Stimulated activated CD4-positive, alpha-beta T cell treated with anti-CD3 and anti-CD28 coated beads, Interleukin-12 subunit alpha, Interleukin-12 subunit beta, amount 100 ng/mL, for 24 hours (primary cell): Measurements from ENCODE around the gene LGALS12.

Experiments
- DNase-seq, 2 experiments: peaks; one replicate each; pipeline ENCODE4 v3.0.0-alpha.2; 2020; ENCODE audit warnings: low read depth in 2 of 2

The LGALS12 gene

DNA sequence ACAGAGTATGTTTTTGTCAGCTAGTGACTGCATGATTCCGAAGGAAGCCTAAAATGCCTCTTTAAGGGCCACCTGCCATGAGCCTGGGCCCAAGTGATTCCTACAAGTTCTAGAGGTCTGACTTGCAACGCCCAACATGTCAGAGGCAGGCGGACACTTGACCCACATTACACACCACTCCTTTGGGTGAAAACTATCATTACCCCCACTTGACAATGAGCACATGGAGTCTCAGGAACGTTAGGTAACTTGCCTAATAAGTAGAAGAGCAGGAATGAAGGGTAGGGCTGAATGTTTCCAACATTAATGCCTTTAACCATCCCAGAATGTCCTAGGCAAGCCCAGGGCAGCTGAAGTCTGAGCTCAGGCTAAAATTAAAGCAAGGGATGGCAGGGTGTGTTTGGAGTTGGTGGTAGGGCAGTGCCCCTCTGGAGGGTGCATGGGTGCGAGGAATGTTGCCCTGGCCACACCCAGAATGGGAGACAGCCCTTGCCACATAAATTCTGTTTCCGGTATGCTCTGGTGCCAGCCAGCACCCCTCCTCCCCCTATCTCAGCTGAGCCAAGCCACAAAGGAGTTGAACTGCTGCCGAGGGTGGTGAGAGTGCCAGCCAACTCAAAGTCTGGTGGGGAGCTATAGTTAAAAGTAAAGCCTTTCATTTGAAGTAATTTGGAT lies 54.8 kb downstream of the LGALS12 start:
- DNase-seq, result no peak

DNA sequence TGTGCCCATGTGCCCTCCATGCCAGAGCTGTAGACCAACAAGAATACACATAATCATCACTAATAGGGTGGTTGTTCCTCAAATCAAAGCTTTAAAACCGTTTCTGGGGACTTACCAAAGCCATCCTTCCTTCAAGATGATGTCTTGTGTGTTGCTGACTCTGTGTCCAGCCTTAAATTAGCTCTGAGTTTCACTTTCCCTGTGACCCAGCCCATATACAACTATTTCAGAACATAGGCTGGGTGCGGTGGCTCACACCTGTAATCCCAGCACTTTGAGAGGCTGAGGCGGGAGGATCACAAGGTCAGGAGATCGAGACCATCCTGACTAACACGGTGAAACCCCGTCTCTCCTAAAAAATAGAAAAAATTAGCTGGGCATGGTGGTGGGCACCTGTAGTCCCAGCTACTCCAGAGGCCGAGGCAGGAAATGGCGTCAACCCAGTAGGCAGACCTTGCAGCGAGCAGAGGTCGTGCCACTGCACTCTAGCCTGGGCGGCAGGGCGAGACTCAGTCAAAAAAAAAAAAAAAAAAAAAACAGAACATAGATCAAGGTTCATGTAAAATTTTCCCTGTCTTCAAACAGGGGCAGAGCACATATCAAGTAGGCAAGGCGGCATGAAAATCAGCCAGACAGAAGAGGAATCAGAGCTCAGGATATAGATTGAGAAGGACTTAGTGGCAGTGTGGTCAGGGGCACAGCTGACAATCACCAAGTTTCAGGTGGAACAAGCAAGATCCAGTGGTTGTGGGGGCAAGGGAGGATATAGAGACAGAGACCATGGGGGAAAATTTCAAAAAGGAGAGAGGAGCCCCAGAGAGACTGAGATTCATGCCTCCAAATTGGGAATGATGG lies 57.5 kb downstream of the LGALS12 start, which contains the start of gene PLAAT2:
PLAAT2 (minus strand) TSS at position 179 of the 855 bp plus-strand sequence; CDS start at position 124, 55 bp downstream.
- DNase-seq, result no peak

DNA sequence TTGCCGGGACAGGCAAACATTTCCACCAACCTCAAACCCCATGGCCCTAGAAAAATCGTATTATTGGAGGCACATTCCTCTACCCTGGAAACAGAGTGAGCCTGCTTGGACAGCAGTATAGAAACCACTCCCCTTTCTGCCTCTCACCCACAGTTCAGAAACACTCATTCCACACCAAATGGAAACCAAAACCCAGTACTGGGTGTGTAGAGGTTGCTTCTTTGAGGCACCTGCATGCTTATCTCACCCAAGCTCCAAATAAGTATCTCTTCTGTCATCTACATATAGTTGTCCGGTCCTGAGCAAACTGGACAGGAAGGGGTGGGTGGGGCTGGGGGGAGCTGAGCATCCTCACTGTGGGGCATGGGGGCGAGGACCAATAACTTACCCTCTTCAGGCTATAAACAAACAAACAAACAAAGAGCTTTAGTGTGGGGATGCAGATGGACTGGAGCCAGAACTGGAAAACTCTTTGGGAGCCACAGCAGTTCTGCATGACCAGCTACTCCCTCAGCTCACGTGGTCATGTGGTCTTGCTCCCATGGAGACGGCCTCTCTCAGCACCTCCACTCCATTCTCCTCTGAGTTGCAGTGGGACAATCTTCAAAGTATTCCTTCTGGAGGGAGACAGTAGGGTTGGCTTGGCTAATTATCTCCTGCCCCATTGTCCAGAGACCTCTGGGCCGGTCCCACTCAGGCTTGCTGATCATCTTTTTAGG lies 58.3 kb downstream of the LGALS12 start:
- no peak for DNase-seq

DNA sequence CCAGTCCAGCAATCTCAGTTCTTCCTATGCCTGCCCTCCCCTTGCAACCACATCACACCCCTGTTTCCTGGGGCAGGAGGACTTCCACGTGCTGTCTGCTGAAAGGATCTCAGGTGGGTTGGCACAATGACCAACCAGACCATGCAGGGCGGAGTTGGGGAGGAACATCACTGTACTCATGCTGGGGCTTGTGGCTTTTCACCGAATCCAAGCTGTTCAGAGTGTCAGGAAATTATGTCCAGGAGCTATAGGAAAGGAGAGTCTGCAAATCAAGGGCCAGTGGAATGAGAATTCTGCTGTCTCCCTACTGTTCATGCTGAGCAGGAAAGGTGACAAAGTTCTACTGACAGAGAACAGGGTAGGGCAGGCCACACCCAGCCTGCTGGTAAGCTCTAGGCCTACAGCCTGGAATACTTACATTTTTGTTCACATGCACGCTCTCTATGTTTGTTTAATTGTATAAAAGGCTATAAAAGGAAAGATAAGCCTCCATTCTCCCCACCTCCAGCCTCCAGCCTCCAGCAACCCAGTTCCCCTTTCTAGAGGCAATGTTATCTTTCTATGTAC lies 59.0 kb downstream of the LGALS12 start:
- DNase-seq, result no peak
